PC-9 (cell line): ENCODE data around the gene CIAO3. TPM values are rescaled to one million over a fixed set of nuclear protein-coding genes. Genes with fewer than 3 reads are reported as not detected.

Experiments used
- BruUV-seq: library from RNA; stranded (reverse); fragments of 400-500 nt; replicated peaks from 2 replicates; lab custom pipeline; 2021; lab: Mats Ljungman, UMichigan
- CTCF ChIA-PET: fragments of 300-600 bp; sonication (Branson Sonifier 250); formaldehyde crosslinking; loops from one replicate; lab custom pipeline; 2022; ENCODE audit warnings: antibody characterized with exemption; lab: Charles Lee
- POLR2A ChIA-PET: fragments of 300-600 bp; sonication (Branson Sonifier 250); formaldehyde crosslinking; loops from one replicate; lab custom pipeline; 2022; ENCODE audit warnings: antibody characterized with exemption; ENCODE audit not compliant: unreplicated experiment; lab: Charles Lee
- DNase-seq, 2 experiments: peaks; one replicate each; pipeline versions ENCODE4 v3.0.0 to v3.0.0-alpha.2; 2015 to 2022; ENCODE audit warnings: mixed read lengths in 1 of 2
- H2AFZ ChIP-seq: fragments of 200-600 bp; sonication (generic); 2 replicates; pipeline ENCODE4 v1.8.1; 2017; ENCODE audit warnings: antibody characterized with exemption
- H3F3A ChIP-seq: fragments of 200-600 bp; sonication (generic); 2 replicates; pipeline ENCODE4 v1.8.1; 2017; ENCODE audit warnings: antibody characterized with exemption, mild to moderate bottlenecking, low read depth; ENCODE audit not compliant: insufficient read depth
- H3K27ac ChIP-seq: fragments of 200-600 bp; sonication (generic); 2 replicates; pipeline ENCODE4 v1.6.1; 2016; ENCODE audit warnings: mixed run types
- H3K27me3 ChIP-seq: fragments of 200-600 bp; sonication (generic); 2 replicates; pipeline ENCODE4 v1.6.1; 2016; ENCODE audit warnings: low read depth, mixed run types; ENCODE audit not compliant: insufficient read depth
- H3K36me3 ChIP-seq: fragments of 200-600 bp; sonication (generic); 2 replicates; pipeline ENCODE4 v1.6.1; 2016; ENCODE audit warnings: low read depth, mixed run types
- H3K4me1 ChIP-seq: fragments of 200-600 bp; sonication (generic); replicated peaks from 2 replicates; pipeline ENCODE4 v1.6.1; 2016; ENCODE audit warnings: mixed run types; ENCODE audit not compliant: insufficient read depth
- H3K4me2 ChIP-seq: fragments of 200-600 bp; sonication (generic); 2 replicates; pipeline ENCODE4 v1.6.1; 2017; ENCODE audit warnings: mixed run types
- H3K4me3 ChIP-seq: fragments of 200-600 bp; sonication (generic); 2 replicates; pipeline ENCODE4 v1.6.1; 2016; ENCODE audit warnings: mixed run types
- H3K79me2 ChIP-seq: fragments of 200-600 bp; sonication (generic); 2 replicates; pipeline ENCODE4 v1.6.1; 2017; ENCODE audit warnings: low read depth, mixed run types
- H3K9me2 ChIP-seq: fragments of 200-600 bp; sonication (generic); 2 replicates; pipeline ENCODE4 v1.8.1; 2017; ENCODE audit warnings: mild to moderate bottlenecking; ENCODE audit not compliant: insufficient read depth
- H3K9me3 ChIP-seq: fragments of 200-600 bp; sonication (generic); 2 replicates; pipeline ENCODE4 v1.8.1; 2016; ENCODE audit warnings: low read depth; ENCODE audit not compliant: insufficient read depth
- H4K20me1 ChIP-seq: fragments of 200-600 bp; sonication (generic); 2 replicates; pipeline ENCODE4 v1.8.1; 2017; ENCODE audit not compliant: insufficient read depth
- EZH2 ChIP-seq: fragments of 200-600 bp; sonication (generic); IDR thresholded peaks from 2 replicates; pipeline ENCODE4 v1.8.0; 2017; ENCODE audit warnings: antibody characterized with exemption, low read depth
- intact Hi-C: fragments of 100-400 bp; cut with micrococcal nuclease; formaldehyde crosslinking; loops from one replicate; pipeline ENCODE4 v1.10.0; 2022; ENCODE audit not compliant: unreplicated experiment
- total RNA-seq: library from RNA; stranded (reverse); gene quantifications from 2 replicates; pipeline ENCODE4 v1.2.3, GENCODE V29; 2021
- TF ChIP-seq, protein P1 (sequence below): fragments of 200-600 bp; sonication (generic); conservative IDR thresholded peaks from 2 replicates; pipeline ENCODE4 v1.6.1; 2017; ENCODE audit warnings: mixed run types, antibody characterized with exemption, mild to moderate bottlenecking, moderate library complexity

CIAO3 gene
- total RNA-seq, 1 experiment from 2014 or later = 44.2 TPM

DNA sequence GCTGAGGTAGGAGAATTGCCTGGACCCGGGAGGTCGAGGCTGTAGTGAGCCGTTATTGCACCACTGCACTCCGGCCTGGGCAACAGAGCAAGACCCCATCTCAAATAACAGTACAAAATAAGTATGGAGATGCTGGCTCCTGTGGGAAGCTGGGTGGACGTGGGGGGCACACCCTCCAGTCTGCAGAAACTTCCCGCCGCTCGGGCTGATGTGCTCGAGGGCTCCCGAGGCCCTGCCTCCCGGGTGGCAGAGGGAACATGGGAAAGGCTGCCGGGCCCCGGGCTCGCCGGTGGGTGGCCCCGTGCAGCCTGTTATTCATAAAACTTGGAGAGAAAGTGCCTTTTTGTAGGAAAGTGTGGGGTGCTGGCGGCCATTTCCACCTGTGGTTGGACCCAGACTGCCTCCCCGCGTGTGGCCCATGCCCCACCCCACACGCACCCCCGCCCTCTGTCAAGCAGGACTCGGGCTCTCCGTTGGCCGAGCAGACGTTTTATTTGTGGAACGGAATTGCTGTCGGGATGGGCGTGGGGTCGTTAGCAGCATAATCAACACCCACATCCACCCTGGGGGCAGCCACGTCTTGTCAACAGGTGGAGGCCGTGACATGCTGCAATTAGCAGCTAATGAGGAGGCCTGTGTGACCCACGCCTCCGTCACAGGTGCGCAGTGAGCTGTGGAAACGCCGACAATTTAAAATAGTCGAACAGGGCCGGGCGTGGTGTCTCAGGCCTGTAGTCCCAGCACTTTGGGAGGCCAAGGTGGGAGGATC, 7.4 kb upstream of the CIAO3 start:
- no peak overlapping the region for H3K4me3 ChIP-seq
- no peak overlapping the region for H3K27ac ChIP-seq
- H3K4me2 ChIP-seq = no peak overlapping the region
- H3F3A ChIP-seq = 0 out of 2 replicates have a peak, but pooled peaks cover 4% of the 10 kb centered on the region
- ChIA-PET CTCF (no interaction called here), POLR2A (no interaction called here)
- H3K4me1 ChIP-seq = no peaks in the 10 kb centered on the region
- H2AFZ ChIP-seq = no peak overlapping the region
- no peak for DNase-seq
- H3K36me3 ChIP-seq = no peaks in the 10 kb centered on the region
- no peaks in the 10 kb centered on the region for H3K9me2 ChIP-seq
- no peaks in the 10 kb centered on the region for H3K79me2 ChIP-seq
- no peaks in the 10 kb centered on the region for H3K27me3 ChIP-seq
- no TSS peak for BruUV-seq
- no peaks in the 10 kb centered on the region for H4K20me1 ChIP-seq
- intact Hi-C loops = no loop called here
- no peak for TF ChIP-seq EZH2
- TF ChIP-seq, protein P1, sequence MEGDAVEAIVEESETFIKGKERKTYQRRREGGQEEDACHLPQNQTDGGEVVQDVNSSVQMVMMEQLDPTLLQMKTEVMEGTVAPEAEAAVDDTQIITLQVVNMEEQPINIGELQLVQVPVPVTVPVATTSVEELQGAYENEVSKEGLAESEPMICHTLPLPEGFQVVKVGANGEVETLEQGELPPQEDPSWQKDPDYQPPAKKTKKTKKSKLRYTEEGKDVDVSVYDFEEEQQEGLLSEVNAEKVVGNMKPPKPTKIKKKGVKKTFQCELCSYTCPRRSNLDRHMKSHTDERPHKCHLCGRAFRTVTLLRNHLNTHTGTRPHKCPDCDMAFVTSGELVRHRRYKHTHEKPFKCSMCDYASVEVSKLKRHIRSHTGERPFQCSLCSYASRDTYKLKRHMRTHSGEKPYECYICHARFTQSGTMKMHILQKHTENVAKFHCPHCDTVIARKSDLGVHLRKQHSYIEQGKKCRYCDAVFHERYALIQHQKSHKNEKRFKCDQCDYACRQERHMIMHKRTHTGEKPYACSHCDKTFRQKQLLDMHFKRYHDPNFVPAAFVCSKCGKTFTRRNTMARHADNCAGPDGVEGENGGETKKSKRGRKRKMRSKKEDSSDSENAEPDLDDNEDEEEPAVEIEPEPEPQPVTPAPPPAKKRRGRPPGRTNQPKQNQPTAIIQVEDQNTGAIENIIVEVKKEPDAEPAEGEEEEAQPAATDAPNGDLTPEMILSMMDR = no peak
- H3K9me3 ChIP-seq = no peaks in the 10 kb centered on the region

DNA sequence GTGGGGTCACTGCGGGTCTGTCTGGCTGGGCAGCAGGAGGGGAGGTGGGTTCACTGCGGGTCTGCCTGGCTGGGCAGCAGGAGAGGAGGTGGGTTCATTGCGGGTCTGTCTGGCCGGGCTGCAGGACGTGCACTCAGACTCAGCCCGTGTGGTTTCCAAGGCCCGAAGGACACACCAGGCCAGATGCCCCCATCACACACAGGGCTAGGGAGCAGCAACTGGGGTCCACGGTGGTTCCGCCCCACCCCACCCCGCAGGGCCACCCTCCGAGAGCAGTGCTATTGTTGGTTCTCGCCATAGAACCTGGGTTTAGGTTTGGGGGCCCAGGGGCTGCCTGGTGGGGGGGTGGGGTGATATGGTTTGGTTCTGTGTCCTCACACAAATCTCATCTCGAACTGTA, 5.8 kb upstream of the CIAO3 start:
- H4K20me1 ChIP-seq = no peaks in the 10 kb centered on the region

DNA sequence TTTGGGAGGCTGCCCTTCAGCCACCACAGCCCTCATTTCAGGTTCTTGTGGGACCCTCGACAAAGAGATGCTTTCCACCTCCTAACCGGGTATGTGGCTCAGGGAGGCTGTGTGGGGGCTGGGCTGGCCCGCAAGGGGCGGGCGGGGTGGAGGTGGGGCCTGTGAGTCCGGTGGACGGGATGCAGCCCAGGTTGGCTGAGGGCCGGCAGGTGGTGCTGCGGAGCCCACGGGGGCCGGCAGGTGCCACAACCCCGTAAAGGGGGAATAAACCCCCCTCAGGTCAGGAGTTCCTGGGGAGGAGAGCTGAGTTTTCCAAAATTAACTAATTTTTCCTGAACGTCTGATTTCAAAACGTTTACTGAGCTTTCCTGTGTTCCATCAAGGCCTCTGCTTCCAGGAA, 4.9 kb upstream of the CIAO3 start:
- no peaks in the 10 kb centered on the region for H4K20me1 ChIP-seq
- H3K9me3 ChIP-seq = no peaks in the 10 kb centered on the region
- ChIA-PET CTCF (interaction anchor here (1.4 kb wide), 1 partner anchor 40 kb away, joined by 3 read pairs; no protein-coding TSS in a partner anchor), POLR2A (interaction anchor here (0.7 kb wide), 2 partner anchors 15 to 18 kb away, joined by 3 read pairs; partner anchors contain the start of gene MSLN)
- no TSS peak for BruUV-seq
- H3K4me3 ChIP-seq = no peak overlapping the region
- no peak overlapping the region for H2AFZ ChIP-seq
- no peaks in the 10 kb centered on the region for H3K36me3 ChIP-seq
- H3F3A ChIP-seq = peaks cover 8% of the 10 kb centered on the region; the same call in 1 of the 2 replicates
- no peak overlapping the region for H3K27ac ChIP-seq
- no peaks in the 10 kb centered on the region for H3K9me2 ChIP-seq
- H3K4me2 ChIP-seq = no peak overlapping the region
- peak in 1 of 2 experiments; percentile 8 for DNase-seq
- no peaks in the 10 kb centered on the region for H3K4me1 ChIP-seq
- intact Hi-C loops = no loop called here
- TF ChIP-seq EZH2 = no peak
- TF ChIP-seq, protein P1 = peak; percentile 63; the same call in 1 of the 2 replicates
- H3K79me2 ChIP-seq = no peaks in the 10 kb centered on the region
- no peaks in the 10 kb centered on the region for H3K27me3 ChIP-seq

More for the DNA sequence above, 5.8 kb upstream of the CIAO3 start:
- no peaks in the 10 kb centered on the region for H3K9me3 ChIP-seq
- TF ChIP-seq, protein P1 = no peak
- TF ChIP-seq EZH2 = no peak
- no peaks in the 10 kb centered on the region for H3K9me2 ChIP-seq
- no peaks in the 10 kb centered on the region for H3K27me3 ChIP-seq
- DNase-seq = no peak
- H3K4me2 ChIP-seq = no peak overlapping the region
- H3K79me2 ChIP-seq = no peaks in the 10 kb centered on the region
- H3F3A ChIP-seq = peaks cover 8% of the 10 kb centered on the region; the same call in 1 of the 2 replicates
- H3K36me3 ChIP-seq = no peaks in the 10 kb centered on the region
- H2AFZ ChIP-seq = no peak overlapping the region
- H3K27ac ChIP-seq = no peak overlapping the region
- no TSS peak for BruUV-seq
- intact Hi-C loops = no loop called here
- no peak overlapping the region for H3K4me3 ChIP-seq
- ChIA-PET POLR2A (no interaction called here), CTCF (no interaction called here)
- H3K4me1 ChIP-seq = no peaks in the 10 kb centered on the region
